ENCODE data around the gene PHF12. TPM values are rescaled to one million over a fixed set of nuclear protein-coding genes. Genes with fewer than 3 reads are reported as not detected.

PHF12 gene
- total RNA-seq, 6 experiments from 2014 or later: 26.4 to 33.6 (median 29.8) TPM

DNA sequence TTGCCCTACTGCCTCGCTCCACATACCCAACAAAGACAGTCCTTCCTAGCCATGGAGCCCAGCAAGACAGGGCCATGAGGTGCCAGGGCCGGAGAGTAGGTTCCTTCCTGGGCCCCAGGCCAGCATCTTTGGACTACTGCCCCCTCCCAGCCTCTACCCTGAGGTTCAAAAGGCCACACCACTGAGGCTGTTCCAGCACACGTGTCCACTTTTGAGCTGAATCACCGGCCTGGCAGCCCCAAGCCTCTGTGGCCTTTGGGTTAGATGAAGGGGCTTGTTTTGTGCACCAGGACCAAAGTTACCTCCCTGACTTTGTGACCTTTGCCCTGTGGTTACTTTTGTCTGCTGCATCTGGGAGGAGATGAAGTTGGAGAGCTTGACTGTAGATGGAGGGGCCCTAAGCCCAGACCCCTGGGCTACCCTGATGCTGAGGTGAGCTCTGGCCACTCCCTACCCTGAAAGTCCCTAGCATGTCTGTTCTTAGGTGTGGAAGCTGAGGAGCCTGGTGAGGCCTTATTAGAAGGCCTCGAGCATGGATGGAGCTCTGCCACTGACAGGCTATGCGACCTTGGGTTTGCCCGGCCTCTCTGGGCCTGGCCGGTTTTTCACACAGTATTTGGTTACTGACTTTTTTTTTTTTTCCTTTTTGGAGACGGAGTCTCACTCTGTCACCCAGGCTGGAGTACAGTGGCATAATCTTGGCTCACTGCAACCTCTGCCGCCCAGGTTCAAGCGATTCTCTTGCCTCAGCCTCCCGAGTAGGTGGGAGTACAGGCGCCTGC, 42.5 kb upstream of the PHF12 start:
- Mint-ChIP-seq H3K27ac (no peak overlapping the region), H3K27me3 (ENCODE audit: insufficient read depth) (peaks cover 22% of the 10 kb centered on the region), H3K9me3 (no peaks in the 10 kb centered on the region), H3K36me3 (ENCODE audit: low read depth) (no peaks in the 10 kb centered on the region), H3K4me1 (ENCODE audit: low read depth) (no peaks in the 10 kb centered on the region), H3K4me3 (no peak overlapping the region)
- TF ChIP-seq, protein P1, sequence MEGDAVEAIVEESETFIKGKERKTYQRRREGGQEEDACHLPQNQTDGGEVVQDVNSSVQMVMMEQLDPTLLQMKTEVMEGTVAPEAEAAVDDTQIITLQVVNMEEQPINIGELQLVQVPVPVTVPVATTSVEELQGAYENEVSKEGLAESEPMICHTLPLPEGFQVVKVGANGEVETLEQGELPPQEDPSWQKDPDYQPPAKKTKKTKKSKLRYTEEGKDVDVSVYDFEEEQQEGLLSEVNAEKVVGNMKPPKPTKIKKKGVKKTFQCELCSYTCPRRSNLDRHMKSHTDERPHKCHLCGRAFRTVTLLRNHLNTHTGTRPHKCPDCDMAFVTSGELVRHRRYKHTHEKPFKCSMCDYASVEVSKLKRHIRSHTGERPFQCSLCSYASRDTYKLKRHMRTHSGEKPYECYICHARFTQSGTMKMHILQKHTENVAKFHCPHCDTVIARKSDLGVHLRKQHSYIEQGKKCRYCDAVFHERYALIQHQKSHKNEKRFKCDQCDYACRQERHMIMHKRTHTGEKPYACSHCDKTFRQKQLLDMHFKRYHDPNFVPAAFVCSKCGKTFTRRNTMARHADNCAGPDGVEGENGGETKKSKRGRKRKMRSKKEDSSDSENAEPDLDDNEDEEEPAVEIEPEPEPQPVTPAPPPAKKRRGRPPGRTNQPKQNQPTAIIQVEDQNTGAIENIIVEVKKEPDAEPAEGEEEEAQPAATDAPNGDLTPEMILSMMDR (IDR thresholded peaks at IDR 0.05): no peak
- no peak for DNase-seq

DNA sequence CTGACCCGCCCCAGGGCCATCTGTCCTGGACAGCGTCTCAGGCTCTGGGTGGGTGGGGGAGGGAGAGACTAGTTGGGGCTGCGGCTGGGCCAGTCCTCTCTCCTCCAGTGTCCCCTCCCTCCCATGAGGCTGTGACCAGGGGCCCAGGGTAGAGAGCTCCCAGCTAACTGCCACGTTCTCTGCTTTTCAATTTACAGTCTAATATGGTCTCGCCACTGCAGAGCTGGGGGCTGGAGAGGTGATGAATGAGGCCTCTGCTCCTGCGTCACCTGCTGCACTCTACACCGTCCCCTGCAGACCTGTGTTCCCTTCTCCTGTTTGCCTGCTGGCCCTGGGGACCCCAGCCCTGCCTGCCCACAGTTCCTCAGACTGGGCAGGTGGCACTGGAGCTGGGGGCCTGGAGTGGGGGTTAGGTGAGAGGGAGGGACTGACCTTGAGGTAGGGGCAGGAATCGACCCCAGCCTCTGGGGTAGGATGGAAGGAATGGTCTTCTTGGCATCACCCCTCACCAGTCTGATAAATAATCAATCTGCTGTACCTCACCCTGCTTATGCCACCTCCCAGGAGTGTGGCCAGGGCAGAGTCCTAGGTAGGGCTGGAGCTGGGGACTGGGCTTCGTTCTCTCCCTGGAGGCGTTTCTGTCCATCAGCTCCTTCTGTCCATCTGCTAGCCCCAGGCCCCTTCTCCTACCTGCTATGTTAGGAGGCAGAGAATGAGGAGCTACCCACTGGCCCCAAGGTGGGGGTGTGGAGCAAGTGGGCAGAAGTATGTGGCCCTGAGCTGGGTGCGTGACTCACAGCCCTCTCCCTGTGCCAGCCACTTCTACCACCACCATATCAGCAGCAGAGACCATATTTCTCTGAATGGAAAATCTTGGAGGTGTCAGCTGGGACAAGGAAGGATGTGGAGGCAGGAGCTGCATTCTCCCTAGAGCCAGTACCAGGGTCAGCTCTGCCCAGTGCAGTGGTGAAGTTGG, 41.6 kb upstream of the PHF12 start:
- Mint-ChIP-seq H3K9me3 (no peaks in the 10 kb centered on the region), H3K27ac (no peak overlapping the region), H3K27me3 (ENCODE audit: insufficient read depth) (peaks cover 17% of the 10 kb centered on the region), H3K4me1 (ENCODE audit: low read depth) (no peaks in the 10 kb centered on the region), H3K4me3 (no peak overlapping the region), H3K36me3 (ENCODE audit: low read depth) (no peaks in the 10 kb centered on the region)
- TF ChIP-seq, protein P1 (IDR thresholded peaks at IDR 0.05): no peak
- DNase-seq: no peak

GRCh38 chr17:28992185-28992584, 40.9 kb upstream of the PHF12 start:
- H3K36me3 Mint-ChIP-seq (ENCODE audit: low read depth): no peaks in the 10 kb centered on the region
- DNase-seq: no peak
- TF ChIP-seq, protein P1 (IDR thresholded peaks at IDR 0.05): no peak
- no peaks in the 10 kb centered on the region for H3K4me1 Mint-ChIP-seq (ENCODE audit: low read depth)
- peaks cover 16% of the 10 kb centered on the region for H3K27me3 Mint-ChIP-seq (ENCODE audit: insufficient read depth)
- no peak overlapping the region for H3K27ac Mint-ChIP-seq
- H3K9me3 Mint-ChIP-seq: no peaks in the 10 kb centered on the region
- H3K4me3 Mint-ChIP-seq: no peak overlapping the region

DNA sequence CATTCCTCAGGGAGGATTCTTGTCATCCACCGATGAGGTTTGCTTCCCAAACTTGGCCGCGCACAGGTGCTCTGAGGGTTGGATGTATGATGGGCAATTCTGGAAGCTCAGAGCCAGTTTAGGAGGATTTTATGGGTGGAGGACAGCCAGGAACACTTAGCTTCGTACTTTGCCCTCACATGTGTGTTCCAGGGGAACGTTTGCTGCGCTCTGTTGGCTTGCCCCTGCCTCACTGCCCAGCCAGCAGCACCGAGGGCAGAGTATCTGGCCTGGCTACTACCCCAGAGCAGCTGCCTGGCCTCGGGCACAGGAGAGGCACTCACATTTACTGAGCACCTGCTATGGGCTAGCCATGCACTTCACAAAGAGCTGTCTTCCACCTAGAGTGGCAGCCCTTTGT, 40.5 kb upstream of the PHF12 start:
- H3K9me3 Mint-ChIP-seq: no peaks in the 10 kb centered on the region
- DNase-seq: no peak
- H3K36me3 Mint-ChIP-seq (ENCODE audit: low read depth): no peaks in the 10 kb centered on the region
- no peak overlapping the region for H3K27ac Mint-ChIP-seq
- TF ChIP-seq, protein P1 (IDR thresholded peaks at IDR 0.05): no peak
- no peak overlapping the region for H3K4me3 Mint-ChIP-seq
- peaks cover 15% of the 10 kb centered on the region for H3K27me3 Mint-ChIP-seq (ENCODE audit: insufficient read depth)
- no peaks in the 10 kb centered on the region for H3K4me1 Mint-ChIP-seq (ENCODE audit: low read depth)

GRCh38 chr17:28989028-28989427, 37.7 kb upstream of the PHF12 start:
- Mint-ChIP-seq H3K4me3 (no peak overlapping the region), H3K9me3 (no peaks in the 10 kb centered on the region), H3K36me3 (ENCODE audit: low read depth) (no peaks in the 10 kb centered on the region), H3K4me1 (ENCODE audit: low read depth) (no peaks in the 10 kb centered on the region), H3K27me3 (ENCODE audit: insufficient read depth) (peaks cover 28% of the 10 kb centered on the region), H3K27ac (no peak overlapping the region)
- no peak for DNase-seq
- TF ChIP-seq, protein P1 (IDR thresholded peaks at IDR 0.05): no peak
